GM11168 (cell line): ENCODE data around the gene PRSS56.
"Not testable (repeated sequence)": the region's sequence is repeated elsewhere in the genome, so short reads cannot be mapped to it uniquely, and the experiment has no call there.

Experiments used
- in situ Hi-C: fragments of 300-500 bp; cut with MboI; formaldehyde crosslinking; loops from one replicate; pipeline ENCODE4 v1.12.0; 2022; ENCODE audit warnings: low sequenced_read_pairs; ENCODE audit not compliant: unreplicated experiment

PRSS56 gene

GRCh38 chr2:232563580-232563979, 43.4 kb downstream of the PRSS56 start:
- in situ Hi-C loops: no loop called here

DNA sequence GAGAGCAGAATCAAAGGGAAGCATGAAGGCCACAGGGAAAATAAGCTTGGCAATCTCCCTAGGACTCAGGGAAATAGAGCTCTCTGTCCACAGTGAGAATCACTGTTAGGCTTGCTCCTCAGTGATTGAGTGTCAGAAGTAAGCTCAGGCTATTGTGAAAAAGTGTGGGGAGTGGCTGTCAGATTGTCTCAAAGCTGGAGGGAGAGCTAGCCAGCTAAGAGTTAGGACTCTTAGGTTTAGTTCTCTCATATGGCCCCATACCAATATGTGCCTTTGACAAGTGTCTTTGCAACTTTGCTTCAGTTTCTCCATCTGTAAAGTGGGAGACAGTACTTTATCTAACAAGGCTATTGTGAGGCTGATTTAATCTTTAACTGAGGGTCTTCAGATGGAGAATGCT, 47.5 kb downstream of the PRSS56 start:
- in situ Hi-C loops: no loop called here

DNA sequence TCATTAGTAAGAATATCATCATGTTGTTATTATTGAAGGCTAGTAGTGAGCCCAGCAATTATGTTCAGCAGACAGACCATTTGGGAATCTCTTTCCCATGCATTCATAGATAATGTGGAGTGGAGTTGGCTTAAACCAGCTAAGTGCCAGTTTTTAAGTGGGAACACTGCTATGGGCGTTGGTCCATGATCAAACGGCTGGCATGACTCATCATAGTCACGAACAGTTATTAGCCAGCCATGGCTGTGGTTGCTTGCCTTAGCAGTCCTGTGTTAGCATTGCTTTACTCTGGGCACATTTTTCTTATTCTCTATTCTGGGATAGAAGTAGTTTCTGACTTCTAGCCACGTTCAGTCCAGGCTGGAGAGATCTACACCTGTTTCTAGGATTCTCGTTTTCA, 48.0 kb downstream of the PRSS56 start:
- in situ Hi-C loops: no loop called here

DNA sequence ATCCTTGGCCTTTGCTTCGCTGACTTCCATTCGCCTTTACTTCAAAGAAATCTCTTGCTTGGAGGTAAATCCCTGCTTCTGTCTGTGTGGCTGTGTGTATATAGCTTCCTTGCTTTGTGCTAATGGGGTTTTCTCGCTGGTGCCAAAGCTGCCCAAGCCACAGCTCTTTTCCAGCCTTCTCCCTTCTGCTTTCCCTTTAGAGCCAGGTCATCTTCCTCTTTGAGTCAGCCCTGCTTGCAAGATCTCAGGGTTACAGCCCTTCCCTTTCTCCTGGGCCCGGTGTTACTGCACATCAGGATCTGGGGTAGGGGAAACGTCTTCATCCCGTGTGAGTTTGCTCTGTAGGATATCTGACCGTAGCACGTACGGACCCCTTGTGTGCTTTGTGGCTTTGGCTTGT, 49.4 kb downstream of the PRSS56 start:
- in situ Hi-C loops: no loop called here

- in situ Hi-C loops: not testable (repeated sequence)
Observed at GRCh38 chr2:232570481-232570880, 50.3 kb downstream of the PRSS56 start.

DNA sequence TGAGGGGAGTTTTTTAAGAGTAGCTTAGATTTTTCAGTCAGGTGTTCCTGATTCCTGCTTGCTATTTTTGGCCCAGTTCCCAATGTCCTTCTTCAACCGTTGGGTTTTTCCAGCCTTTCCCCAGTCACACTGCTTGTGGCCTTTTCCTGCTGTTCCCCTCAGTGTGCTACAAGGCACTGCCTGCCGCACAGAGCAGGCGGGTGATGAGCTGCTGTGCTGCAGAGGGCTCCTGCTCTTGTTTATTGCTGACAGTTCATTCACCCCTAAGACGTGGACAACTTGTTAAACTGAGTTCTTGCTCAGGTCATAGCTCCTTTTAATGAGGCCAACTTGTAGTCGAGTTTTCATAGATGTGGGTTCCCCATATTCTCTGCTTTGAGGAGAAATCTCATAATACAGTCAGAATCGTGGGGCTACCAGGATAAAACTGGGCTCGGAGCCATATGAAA, 50.9 kb downstream of the PRSS56 start:
- in situ Hi-C loops: no loop called here

DNA sequence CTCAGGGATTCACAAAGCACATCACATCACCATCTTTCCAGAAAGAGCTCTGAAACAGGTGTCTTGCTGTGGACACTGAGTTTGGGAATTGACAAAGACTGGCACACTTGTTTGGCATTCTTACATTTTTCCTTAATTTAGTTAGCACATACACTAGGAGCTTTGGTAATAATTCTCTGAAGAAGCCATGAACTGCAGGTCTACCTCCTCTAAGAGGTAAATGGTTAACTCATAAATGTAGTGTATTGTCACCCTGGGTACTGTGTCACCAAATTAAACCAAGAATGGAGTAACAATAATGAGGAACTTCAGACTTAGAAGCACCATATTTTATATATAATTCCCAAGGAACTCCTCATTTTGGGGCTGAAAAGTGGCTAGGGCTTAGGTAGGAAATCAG, 52.9 kb downstream of the PRSS56 start:
- in situ Hi-C loops: no loop called here

- in situ Hi-C loops: no loop called here
Observed at GRCh38 chr2:232573771-232574435, 53.7 kb downstream of the PRSS56 start.

DNA sequence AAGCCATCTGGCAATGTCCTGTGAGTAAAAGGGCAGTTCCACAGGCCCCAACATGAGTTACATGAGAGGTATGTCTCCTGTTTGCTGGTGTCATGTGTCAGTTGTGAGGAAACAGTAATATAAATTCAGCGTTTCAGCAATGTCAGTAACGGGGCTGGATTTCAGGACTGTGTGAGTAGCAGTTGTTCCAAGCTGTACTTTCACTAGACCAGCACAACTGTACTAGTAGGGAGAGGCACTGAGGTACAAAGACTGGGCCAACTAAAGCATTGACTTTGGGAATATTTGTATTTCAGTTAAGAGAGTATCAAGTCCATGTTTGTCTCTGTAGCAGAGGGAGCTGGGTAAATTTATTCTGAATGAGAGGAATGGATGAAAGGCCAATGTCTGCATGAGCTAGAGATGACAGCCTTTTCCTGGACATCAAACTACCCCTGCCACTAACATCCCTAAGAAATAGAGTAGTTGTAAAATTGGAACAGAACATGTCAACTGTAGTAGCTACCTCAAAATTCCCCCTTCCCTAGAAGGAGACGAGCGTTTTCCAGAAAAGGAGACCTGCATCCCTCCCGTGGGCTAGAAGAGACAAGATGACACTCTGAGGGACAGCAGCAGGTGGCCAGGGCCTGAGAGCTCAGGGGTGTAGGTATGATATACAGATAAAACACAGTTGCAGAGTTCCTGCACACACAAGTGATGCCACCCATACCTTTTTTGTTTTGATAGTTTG, 54.7 kb downstream of the PRSS56 start:
- in situ Hi-C loops: no loop called here
